HG02623 (cell line): ENCODE results near the gene SH3BP5L.

ENCODE experiments used
- ATAC-seq: cut with Tn5 transposase; IDR thresholded peaks from one replicate; pipeline ENCODE4 v1.9.1; 2021; ENCODE audit warnings: moderate library complexity; ENCODE audit not compliant: unreplicated experiment

The SH3BP5L gene

GRCh38 chr1:248851390-248851789, 25.7 kb upstream of the SH3BP5L start:
- ATAC-seq, result no peak

- no peak for ATAC-seq
Measured at GRCh38 chr1:248850536-248851251, 25.0 kb upstream of the SH3BP5L start.

GRCh38 chr1:248850124-248850523, 24.4 kb upstream of the SH3BP5L start:
- ATAC-seq, result no peak

GRCh38 chr1:248849637-248850036, 23.9 kb upstream of the SH3BP5L start:
- no peak for ATAC-seq

- no peak for ATAC-seq
Measured at GRCh38 chr1:248849152-248849551, 23.4 kb upstream of the SH3BP5L start.

- ATAC-seq, result no peak
Measured at GRCh38 chr1:248848602-248849001, 22.9 kb upstream of the SH3BP5L start.

- no peak for ATAC-seq
Measured at GRCh38 chr1:248847956-248848561, 22.3 kb upstream of the SH3BP5L start.

GRCh38 chr1:248847181-248847955, 21.7 kb upstream of the SH3BP5L start:
- no peak for ATAC-seq

GRCh38 chr1:248844526-248844925, 18.8 kb upstream of the SH3BP5L start:
- ATAC-seq, result no peak

GRCh38 chr1:248843687-248844086, 18.0 kb upstream of the SH3BP5L start:
- ATAC-seq, result no peak

GRCh38 chr1:248842781-248843331, 17.1 kb upstream of the SH3BP5L start:
- ATAC-seq, result no peak

GRCh38 chr1:248841702-248842395, 16.1 kb upstream of the SH3BP5L start:
- ATAC-seq, result no peak

- no peak for ATAC-seq
Measured at GRCh38 chr1:248840946-248841345, 15.2 kb upstream of the SH3BP5L start.

- ATAC-seq, result no peak
Measured at GRCh38 chr1:248839168-248839555, 13.4 kb upstream of the SH3BP5L start.

- peak; percentile 51 for ATAC-seq
Measured at GRCh38 chr1:248838357-248839167, 12.8 kb upstream of the SH3BP5L start.

GRCh38 chr1:248837781-248838356, 12.2 kb upstream of the SH3BP5L start, which contains the start of gene ZNF672:
Gene ZNF672 (plus strand): TSS chr1:248838224. CDS start chr1:248847275, 9,051 bp downstream.
- ATAC-seq, result peak; percentile 82

GRCh38 chr1:248837045-248837780, 11.5 kb upstream of the SH3BP5L start:
- ATAC-seq, result no peak

- ATAC-seq, result no peak
Measured at GRCh38 chr1:248834343-248834940, 8.7 kb upstream of the SH3BP5L start.

- no peak for ATAC-seq
Measured at GRCh38 chr1:248831842-248832241, 6.1 kb upstream of the SH3BP5L start.
